AG04449 (cell line): Measurements from ENCODE around the gene HRH1.

Source experiments
- CTCF ChIA-PET: fragments of 350-600 bp; formaldehyde crosslinking; extraction: SDS; loops from one replicate; lab custom pipeline; 2021; ENCODE audit warnings: antibody characterized with exemption; lab: Yijun Ruan, JAX
- POLR2A ChIA-PET: fragments of 400-600, 350-600 bp; formaldehyde crosslinking; extraction: SDS; loops from one replicate; lab custom pipeline; 2020; ENCODE audit warnings: antibody characterized with exemption, inconsistent platforms; lab: Yijun Ruan, JAX
- DNase-seq: peaks from one replicate; pipeline ENCODE4 v3.0.0-alpha.2; 2010; ENCODE audit warnings: low read depth, low spot score
- H3K4me3 ChIP-seq: 2 replicates; pipeline ENCODE4 v1.5.1; 2011; ENCODE audit warnings: low read depth, mild to moderate bottlenecking, control low read depth, low read length
- TF ChIP-seq, protein P1 (sequence below): IDR thresholded peaks from one replicate; pipeline ENCODE4 v1.5.1; 2011; ENCODE audit warnings: mild to moderate bottlenecking, moderate library complexity, low read length, control low read depth, inconsistent platforms; ENCODE audit not compliant: insufficient read depth; ENCODE audit errors: missing control alignments

Gene HRH1

GRCh38 chr3:11258958-11259357 is 104.7 kb downstream of the HRH1 start:
- ChIA-PET POLR2A (no interaction called here), CTCF (no interaction called here)
- TF ChIP-seq, protein P1, sequence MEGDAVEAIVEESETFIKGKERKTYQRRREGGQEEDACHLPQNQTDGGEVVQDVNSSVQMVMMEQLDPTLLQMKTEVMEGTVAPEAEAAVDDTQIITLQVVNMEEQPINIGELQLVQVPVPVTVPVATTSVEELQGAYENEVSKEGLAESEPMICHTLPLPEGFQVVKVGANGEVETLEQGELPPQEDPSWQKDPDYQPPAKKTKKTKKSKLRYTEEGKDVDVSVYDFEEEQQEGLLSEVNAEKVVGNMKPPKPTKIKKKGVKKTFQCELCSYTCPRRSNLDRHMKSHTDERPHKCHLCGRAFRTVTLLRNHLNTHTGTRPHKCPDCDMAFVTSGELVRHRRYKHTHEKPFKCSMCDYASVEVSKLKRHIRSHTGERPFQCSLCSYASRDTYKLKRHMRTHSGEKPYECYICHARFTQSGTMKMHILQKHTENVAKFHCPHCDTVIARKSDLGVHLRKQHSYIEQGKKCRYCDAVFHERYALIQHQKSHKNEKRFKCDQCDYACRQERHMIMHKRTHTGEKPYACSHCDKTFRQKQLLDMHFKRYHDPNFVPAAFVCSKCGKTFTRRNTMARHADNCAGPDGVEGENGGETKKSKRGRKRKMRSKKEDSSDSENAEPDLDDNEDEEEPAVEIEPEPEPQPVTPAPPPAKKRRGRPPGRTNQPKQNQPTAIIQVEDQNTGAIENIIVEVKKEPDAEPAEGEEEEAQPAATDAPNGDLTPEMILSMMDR, result no peak
- DNase-seq, result no peak
- H3K4me3 ChIP-seq, result no peak overlapping the region

DNA sequence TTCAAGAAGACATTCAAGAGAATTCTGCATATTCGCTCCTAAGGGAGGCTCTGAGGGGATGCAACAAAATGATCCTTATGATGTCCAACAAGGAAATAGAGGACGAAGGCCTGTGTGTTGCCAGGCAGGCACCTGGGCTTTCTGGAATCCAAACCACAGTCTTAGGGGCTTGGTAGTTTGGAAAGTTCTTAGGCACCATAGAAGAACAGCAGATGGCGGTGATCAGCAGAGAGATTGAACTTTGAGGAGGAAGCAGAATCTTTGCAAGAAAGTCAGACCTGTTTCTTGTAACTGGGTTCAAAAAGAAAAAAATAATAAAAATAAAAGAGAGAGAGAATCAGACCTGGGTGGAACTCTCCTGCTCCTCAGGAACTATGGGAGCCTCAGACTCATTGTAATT is 106.2 kb downstream of the HRH1 start:
- no peak overlapping the region for H3K4me3 ChIP-seq
- CTCF ChIA-PET, result interaction anchor here (1.0 kb wide), 1 partner anchor 75 kb away, joined by 3 read pairs; no protein-coding TSS in a partner anchor
- TF ChIP-seq, protein P1, result no peak
- no peak for DNase-seq
- POLR2A ChIA-PET, result no interaction called here

- TF ChIP-seq, protein P1, result no peak
- CTCF ChIA-PET, result no interaction called here
Observed at GRCh38 chr3:11269007-11269406, 114.7 kb downstream of the HRH1 start.

DNA sequence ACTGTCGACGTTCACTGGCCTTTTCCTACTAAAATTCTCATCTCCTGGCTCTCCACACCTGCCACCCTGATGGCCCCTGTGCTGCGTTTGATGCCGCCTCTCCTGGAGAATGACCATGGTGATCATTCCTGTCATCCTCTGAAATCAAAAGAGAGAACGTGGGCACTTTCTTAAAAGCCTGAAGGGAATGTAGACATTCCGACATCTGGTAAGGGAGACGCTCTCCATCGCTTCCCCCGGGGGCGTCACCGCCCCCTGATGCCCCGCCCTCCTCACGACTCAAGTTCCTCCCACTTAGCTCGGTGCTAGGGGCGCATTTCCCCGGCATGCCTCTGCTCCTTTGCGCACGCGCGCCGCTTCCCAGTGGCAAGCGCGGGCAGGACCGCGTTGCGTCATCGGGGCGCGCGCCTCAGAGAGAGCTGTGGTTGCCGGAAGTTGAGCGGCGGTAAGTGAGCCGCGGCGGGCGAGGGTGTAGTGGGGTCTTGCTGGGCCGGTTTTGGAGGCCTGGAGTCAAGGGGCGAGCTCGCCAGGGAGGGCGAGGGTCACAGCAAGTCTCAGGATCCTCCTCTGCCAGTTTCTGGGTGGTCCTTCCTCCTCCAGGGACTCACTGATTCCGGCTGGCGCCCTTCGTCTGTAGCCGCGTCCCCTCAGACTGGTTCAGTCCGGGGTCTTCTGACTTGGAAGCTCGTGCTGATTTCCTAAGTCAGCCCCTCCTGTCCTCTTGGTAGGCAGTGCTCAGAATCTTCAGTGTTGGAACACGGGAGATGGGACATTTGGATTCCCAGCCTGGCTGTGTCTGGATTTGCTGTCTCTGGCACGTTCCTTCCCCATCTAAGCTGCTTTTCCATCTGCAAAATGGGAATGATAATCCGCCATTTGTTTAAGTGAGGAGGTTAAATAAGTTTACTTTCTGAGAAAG is 118.0 kb downstream of the HRH1 start, which contains the start of gene ATG7:
Gene ATG7, plus strand, starts transcription at position 412 of the 919 bp plus-strand sequence. CDS start 26,299 bp downstream, outside the sequence.
- TF ChIP-seq, protein P1, result peak; percentile 18
- ChIA-PET POLR2A (interaction anchor here (0.7 to 1.5 kb wide), 5 partner anchors 10 to 71 kb away, joined by 3 to 13 read pairs (median 3); no protein-coding TSS in a partner anchor), CTCF (interaction anchor here (0.7 to 2.1 kb wide), 11 partner anchors 10 to 211 kb away, joined by 3 to 14 read pairs (median 4); no protein-coding TSS in a partner anchor)
- peak within 1 kb of the TSS; percentile 98 for H3K4me3 ChIP-seq
- peak; percentile 65 for DNase-seq

More at GRCh38 chr3:11269007-11269406, 114.7 kb downstream of the HRH1 start:
- H3K4me3 ChIP-seq, result no peak overlapping the region
- POLR2A ChIA-PET, result no interaction called here
- no peak for DNase-seq

- POLR2A ChIA-PET, result interaction anchor here (0.7 to 1.5 kb wide), 4 partner anchors 10 to 62 kb away, joined by 3 to 13 read pairs (median 3); no protein-coding TSS in a partner anchor
- H3K4me3 ChIP-seq, result peak overlapping the region; percentile 98
- TF ChIP-seq, protein P1, result no peak
- DNase-seq, result no peak
- CTCF ChIA-PET, result interaction anchor here (1.2 to 2.1 kb wide), 8 partner anchors 9 to 213 kb away, joined by 3 to 14 read pairs (median 6); no protein-coding TSS in a partner anchor
Observed at GRCh38 chr3:11272906-11273574, 118.7 kb downstream of the HRH1 start.
